IMR-90 (cell line): ENCODE results near the gene HMG20B. TPM values are rescaled to one million over a fixed set of nuclear protein-coding genes. Genes with fewer than 3 reads are reported as not detected.

Experiments used
- ATAC-seq: fragments of 200-7000 bp; cut with Tn5 transposase; 2 replicates; pipeline ENCODE4 v1.9.1; 2020; ENCODE audit warnings: low read depth, mild to moderate bottlenecking, moderate library complexity
- BruUV-seq: library from RNA; stranded (reverse); fragments of 400-500 nt; replicated peaks from 2 replicates; lab custom pipeline; 2021; lab: Mats Ljungman, UMichigan
- CTCF ChIA-PET: fragments of 300-600 bp; formaldehyde crosslinking; extraction: SDS; loops from one replicate; lab custom pipeline; 2021; ENCODE audit warnings: antibody characterized with exemption; lab: Yijun Ruan, JAX
- POLR2A ChIA-PET: fragments of 300-600 bp; sonication (Branson Sonifier 250); formaldehyde crosslinking; loops from one replicate; lab custom pipeline; 2022; ENCODE audit warnings: antibody characterized with exemption; ENCODE audit not compliant: unreplicated experiment; lab: Charles Lee
- DNase-seq: peaks from one replicate; pipeline ENCODE4 v3.0.0; 2013
- H2AFZ ChIP-seq: replicated peaks from 2 replicates; pipeline ENCODE3; 2013; ENCODE audit warnings: low read length, mild to moderate bottlenecking; ENCODE audit not compliant: poor library complexity
- H2AK5ac ChIP-seq: 2 replicates; pipeline ENCODE4 v1.6.1; 2013; ENCODE audit warnings: low read depth, low read length, inconsistent platforms
- H2AK9ac ChIP-seq: replicated peaks from 2 replicates; pipeline ENCODE3; 2013; ENCODE audit warnings: mild to moderate bottlenecking, low read depth, low read length, moderate library complexity; ENCODE audit not compliant: poor library complexity
- H2BK120ac ChIP-seq: 2 replicates; pipeline ENCODE4 v1.6.1; 2013; ENCODE audit warnings: low read depth, low read length, inconsistent platforms
- H2BK15ac ChIP-seq: 3 replicates; pipeline ENCODE4 v1.6.1; 2013; ENCODE audit warnings: low read depth, low read length, inconsistent platforms
- H2BK20ac ChIP-seq: 2 replicates; pipeline ENCODE4 v1.6.1; 2013; ENCODE audit warnings: low read depth, mild to moderate bottlenecking, inconsistent platforms, low read length, moderate library complexity
- H2BK5ac ChIP-seq: 2 replicates; pipeline ENCODE4 v1.6.1; 2013; ENCODE audit warnings: mild to moderate bottlenecking, low read depth, low read length, inconsistent platforms; ENCODE audit not compliant: poor library complexity, severe bottlenecking
- H3K14ac ChIP-seq: replicated peaks from 2 replicates; pipeline ENCODE4 v1.6.1; 2013; ENCODE audit warnings: low read depth, low read length, inconsistent platforms
- H3K18ac ChIP-seq: 2 replicates; pipeline ENCODE4 v1.6.1; 2013; ENCODE audit warnings: low read depth, low read length, control low read depth
- H3K23ac ChIP-seq: 2 replicates; pipeline ENCODE4 v1.6.1; 2013; ENCODE audit warnings: low read depth, low read length, inconsistent platforms
- H3K27ac ChIP-seq: 2 replicates; pipeline ENCODE4 v1.5.1; 2013; ENCODE audit warnings: mild to moderate bottlenecking, control low read depth, low read length; ENCODE audit not compliant: insufficient read depth
- H3K27me3 ChIP-seq: 2 replicates; pipeline ENCODE4 v1.6.1; 2013; ENCODE audit warnings: low read length; ENCODE audit not compliant: control insufficient read depth, insufficient read depth
- H3K36me3 ChIP-seq: 2 replicates; pipeline ENCODE4 v1.6.1; 2013; ENCODE audit warnings: low read length, mixed read lengths; ENCODE audit not compliant: control insufficient read depth, insufficient read depth
- H3K4ac ChIP-seq: 2 replicates; pipeline ENCODE4 v1.6.1; 2013; ENCODE audit warnings: low read depth, low read length, inconsistent platforms
- H3K4me1 ChIP-seq: 2 replicates; pipeline ENCODE4 v1.6.1; 2013; ENCODE audit warnings: low read length, mixed read lengths; ENCODE audit not compliant: control insufficient read depth, insufficient read depth
- H3K4me2 ChIP-seq: 2 replicates; pipeline ENCODE4 v1.6.1; 2013; ENCODE audit warnings: low read depth, mild to moderate bottlenecking, control low read depth, low read length, moderate library complexity
- H3K4me3 ChIP-seq: 2 replicates; pipeline ENCODE4 v1.5.1; 2013; ENCODE audit warnings: low read depth, mild to moderate bottlenecking, control low read depth, low read length, moderate library complexity; ENCODE audit not compliant: insufficient read depth
- H3K56ac ChIP-seq: 2 replicates; pipeline ENCODE4 v1.6.1; 2013; ENCODE audit warnings: low read length, inconsistent platforms; ENCODE audit not compliant: insufficient read depth; ENCODE audit errors: extremely low read depth
- H3K79me1 ChIP-seq, 2 experiments: 2 replicates each; pipeline ENCODE4 v1.6.1; 2013; ENCODE audit warnings: low read length in 2 of 2, inconsistent platforms in 1 of 2, low read depth in 1 of 2
- H3K9ac ChIP-seq: 2 replicates; pipeline ENCODE4 v1.6.1; 2013; ENCODE audit warnings: low read depth, low read length, control low read depth
- H3K9me1 ChIP-seq: 2 replicates; pipeline ENCODE4 v1.6.1; 2013; ENCODE audit warnings: low read length, inconsistent platforms; ENCODE audit not compliant: insufficient read depth
- H3K9me3 ChIP-seq: 2 replicates; pipeline ENCODE4 v1.6.1; 2013; ENCODE audit warnings: low read length; ENCODE audit not compliant: control insufficient read depth, insufficient read depth
- H4K20me1 ChIP-seq: 2 replicates; pipeline ENCODE4 v1.6.1; 2013; ENCODE audit warnings: low read length, inconsistent platforms; ENCODE audit not compliant: insufficient read depth
- H4K5ac ChIP-seq: 2 replicates; pipeline ENCODE4 v1.6.1; 2013; ENCODE audit warnings: mild to moderate bottlenecking, low read depth, low read length, control low read depth
- H4K8ac ChIP-seq, 2 experiments: 2 replicates each; pipeline ENCODE4 v1.6.1; 2013; ENCODE audit warnings: low read depth in 2 of 2, low read length in 2 of 2, control low read depth in 1 of 2, inconsistent platforms in 1 of 2
- H4K91ac ChIP-seq: 2 replicates; pipeline ENCODE4 v1.6.1; 2013; ENCODE audit warnings: low read depth, low read length, inconsistent platforms; ENCODE audit not compliant: insufficient read depth
- BHLHE40 ChIP-seq: fragments of 150-350 bp; IDR thresholded peaks from 2 replicates; pipeline ENCODE4 v1.6.1; 2016; ENCODE audit warnings: mild to moderate bottlenecking, low read depth, low read length
- CHD1 ChIP-seq: IDR thresholded peaks from 2 replicates; pipeline ENCODE4 v1.6.1; 2012; ENCODE audit warnings: low read depth, low read length, improper control_type of control experiment
- CTCF ChIP-seq: conservative IDR thresholded peaks from 2 replicates; pipeline ENCODE4 v1.5.1; 2012; ENCODE audit warnings: mild to moderate bottlenecking, low read depth, low read length, improper control_type of control experiment
- FOS ChIP-seq: fragments of 150-350 bp; IDR thresholded peaks from 2 replicates; pipeline ENCODE4 v1.6.1; 2016; ENCODE audit warnings: low read depth, low read length
- MAFK ChIP-seq: IDR thresholded peaks from 2 replicates; pipeline ENCODE4 v1.6.1; 2012; ENCODE audit warnings: low read depth, low read length, improper control_type of control experiment
- MAZ ChIP-seq: IDR thresholded peaks from 2 replicates; pipeline ENCODE4 v1.6.1; 2012; ENCODE audit warnings: low read depth, mild to moderate bottlenecking, low read length, improper control_type of control experiment, moderate library complexity, borderline replicate concordance
- POLR2A ChIP-seq: IDR thresholded peaks from 2 replicates; pipeline ENCODE4 v1.6.1; 2012; ENCODE audit warnings: mild to moderate bottlenecking, low read depth, low read length
- RAD21 ChIP-seq: IDR thresholded peaks from 2 replicates; pipeline ENCODE4 v1.6.1; 2012; ENCODE audit warnings: low read length, improper control_type of control experiment
- RCOR1 ChIP-seq: IDR thresholded peaks from 2 replicates; pipeline ENCODE4 v1.6.1; 2012; ENCODE audit warnings: mild to moderate bottlenecking, low read length, improper control_type of control experiment; ENCODE audit not compliant: insufficient replicate concordance
- RFX5 ChIP-seq: IDR thresholded peaks from 2 replicates; pipeline ENCODE4 v1.8.0; 2012; ENCODE audit warnings: low read depth, mild to moderate bottlenecking, low read length, moderate library complexity
- USF2 ChIP-seq: fragments of 150-350 bp; IDR thresholded peaks from 2 replicates; pipeline ENCODE4 v1.6.1; 2017; ENCODE audit warnings: mild to moderate bottlenecking, antibody characterized with exemption, low read length, low read depth
- WGBS, 2 experiments: methylation state at CpG; one replicate each; pipeline versions ENCODE4 v1.1.5 to v1.1.7; 2013; ENCODE audit warnings: missing lambda C conversion rate in 2 of 2; ENCODE audit not compliant: insufficient read length in 1 of 2; ENCODE audit errors: extremely low coverage in 2 of 2; 5-methylcytosine and 5-hydroxymethylcytosine counted together
- dilution Hi-C: fragments of 300-500 bp; cut with HindIII; formaldehyde crosslinking; loops from one replicate; pipeline ENCODE4 v1.14.3; 2018; ENCODE audit warnings: low sequenced_read_pairs; ENCODE audit not compliant: unreplicated experiment
- in situ Hi-C: fragments of 300-500 bp; cut with MboI; formaldehyde crosslinking; loops from 3 replicates; pipeline ENCODE4 v1.14.3; 2019; ENCODE audit warnings: low sequenced_read_pairs, inconsistent platforms, mixed read lengths
- intact Hi-C: fragments of 100-400 bp; cut with micrococcal nuclease; formaldehyde crosslinking; loops from 2 replicates; pipeline ENCODE4 v1.10.0; 2022
- polyA plus RNA-seq, 3 experiments: library from polyadenylated mRNA; depleted of rRNA; stranded (reverse); fragments of >200 nt; gene quantifications; 2 replicates each; pipeline ENCODE4 v1.2.3, GENCODE V29; 2012; ENCODE audit warnings: low replicate concordance in 1 of 3
- total RNA-seq: library from RNA; depleted of rRNA; stranded (reverse); fragments of >200 nt; gene quantifications from 2 replicates; pipeline ENCODE4 v1.2.3, GENCODE V29; 2012

Gene HMG20B
- total and polyA plus RNA-seq, 2 of the 4 experiments (the other 2 are of a cell fraction): 57.5 to 63.8 TPM

- H2AK5ac ChIP-seq: no peak overlapping the region
- peaks cover 4% of the 10 kb centered on the region for H3K9me1 ChIP-seq
- no peak overlapping the region for H3K27ac ChIP-seq
- no TSS peak for BruUV-seq
- no peak overlapping the region for H2BK15ac ChIP-seq
- intact Hi-C loops: no loop called here
- no peak overlapping the region for H3K9ac ChIP-seq
- no peak for DNase-seq
- no peak overlapping the region for H3K18ac ChIP-seq
- H3K4me2 ChIP-seq: no peak overlapping the region
- no peaks in the 10 kb centered on the region for H3K9me3 ChIP-seq
- H3K4me3 ChIP-seq: no peak overlapping the region
- no peak overlapping the region for H4K8ac ChIP-seq
- H3K56ac ChIP-seq: no peak overlapping the region
- H3K79me1 ChIP-seq: peaks cover 7 to 22% of the 10 kb centered on the region in 2 experiments; a peak in 3 of 4 replicates
- peaks cover 10% of the 10 kb centered on the region; the same call in 1 of the 2 replicates for H4K20me1 ChIP-seq
- dilution Hi-C loops: no loop called here
- H3K4me1 ChIP-seq: no peaks in the 10 kb centered on the region
- peaks cover 7% of the 10 kb centered on the region; the same call in 1 of the 2 replicates for H3K36me3 ChIP-seq
- in situ Hi-C loops: no loop called here
- ChIA-PET POLR2A (no interaction called here), CTCF (interaction anchor here (0.7 to 1.1 kb wide), 2 partner anchors 26 to 683 kb away, joined by 3 read pairs; no protein-coding TSS in a partner anchor)
- H2BK120ac ChIP-seq: no peak overlapping the region
- no peak overlapping the region for H4K91ac ChIP-seq
- H2BK20ac ChIP-seq: no peak overlapping the region
- no peak overlapping the region for H3K4ac ChIP-seq
- 90% methylated on average over 4 of the region's 7 CpGs; no CpG with 5 or more reads in 1 of the 2 experiments for WGBS, 2 experiments
- no peak overlapping the region for H3K14ac ChIP-seq
- no peak for ATAC-seq
- H3K27me3 ChIP-seq: no peaks in the 10 kb centered on the region
- H2AK9ac ChIP-seq: no peak overlapping the region
- no peak for TF ChIP-seq RFX5
- no peak for TF ChIP-seq CTCF
- TF ChIP-seq MAFK: no peak
- no peak for TF ChIP-seq MAZ
- TF ChIP-seq RAD21: no peak
- no peak for TF ChIP-seq USF2
- no peak for TF ChIP-seq BHLHE40
- no peak for TF ChIP-seq RCOR1
- TF ChIP-seq CHD1: no peak
- TF ChIP-seq FOS: no peak
- no peak for TF ChIP-seq POLR2A
- no peak overlapping the region for H2BK5ac ChIP-seq
- no peak overlapping the region for H3K23ac ChIP-seq
- H2AFZ ChIP-seq: no peak overlapping the region
- no peak overlapping the region for H4K5ac ChIP-seq
These were observed 2.1 kb upstream of the HMG20B start for GRCh38 chr19:3570606-3571011.
